Thymus (tissue), 11 donors: Measurements from ENCODE around the gene PTPA. TPM values are rescaled to one million over a fixed set of nuclear protein-coding genes. Genes with fewer than 3 reads are reported as not detected.

Source experiments
- DNase-seq, 9 donors: peaks; one replicate each; pipeline ENCODE4 v3.0.0-alpha.2; 2013; ENCODE audit warnings: low spot score in 9 of 9, low read depth in 6 of 9, missing footprints in 1 of 9
- H3K27ac ChIP-seq, 2 donors: one replicate each; pipeline ENCODE4 v1.5.1; 2013; ENCODE audit warnings: control low read depth in 1 of 2, low read depth in 1 of 2, low read length in 1 of 2, mild to moderate bottlenecking in 1 of 2, moderate library complexity in 1 of 2
- H3K27me3 ChIP-seq, 2 donors: one replicate each; pipeline ENCODE4 v1.5.1; 2013; ENCODE audit warnings: low read length in 1 of 2; ENCODE audit not compliant: control insufficient read depth in 2 of 2, insufficient read depth in 1 of 2
- H3K36me3 ChIP-seq, 2 donors: one replicate each; pipeline ENCODE4 v1.5.1; 2013; ENCODE audit warnings: low read length in 1 of 2, mild to moderate bottlenecking in 1 of 2, moderate library complexity in 1 of 2; ENCODE audit not compliant: control insufficient read depth in 2 of 2, insufficient read depth in 2 of 2
- H3K4me1 ChIP-seq, 2 donors: one replicate each; pipeline ENCODE4 v1.5.1; 2013; ENCODE audit warnings: low read length in 2 of 2; ENCODE audit not compliant: control insufficient read depth in 2 of 2, insufficient read depth in 2 of 2
- H3K4me3 ChIP-seq, 2 donors: one replicate each; pipeline ENCODE4 v1.5.1; 2013; ENCODE audit warnings: low read length in 2 of 2, control low read depth in 1 of 2, mild to moderate bottlenecking in 1 of 2
- H3K9me3 ChIP-seq, 2 donors: one replicate each; pipeline ENCODE4 v1.5.1; 2013; ENCODE audit warnings: low read length in 1 of 2, mild to moderate bottlenecking in 1 of 2; ENCODE audit not compliant: control insufficient read depth in 2 of 2, insufficient read depth in 1 of 2
- WGBS: extraction: QIAGEN DNeasy Blood & Tissue Kit; methylation state at CpG from one replicate; pipeline ENCODE4 v1.1.7; 2013; 5-methylcytosine and 5-hydroxymethylcytosine counted together
- polyA plus RNA-seq: library from polyadenylated mRNA; stranded (reverse); fragments of 200-250 nt; gene quantifications from one replicate; pipeline ENCODE4 v1.2.3, GENCODE V29; 2013
- total RNA-seq: library from RNA; stranded (reverse); fragments of 120-200 nt; gene quantifications from one replicate; pipeline ENCODE4 v1.2.4, GENCODE V29; 2013
- donor health status: healthy.

Gene PTPA
- total and polyA plus RNA-seq, 2 donors: 68.3 to 70.1 TPM

- Histone ChIP-seq H3K36me3 (peaks cover 39 to 59% of the 10 kb centered on the region in 2 donors), H3K4me3 (no peak overlapping the region), H3K4me1 (peaks cover 0 to 4% of the 10 kb centered on the region in 2 donors), H3K27ac (no peak overlapping the region), H3K27me3 (no peaks in the 10 kb centered on the region), H3K9me3 (no peaks in the 10 kb centered on the region)
- WGBS: 96% methylated on average over 6 of the region's 6 CpGs
- DNase-seq: no peak
These were observed 38.2 kb downstream of the PTPA start for GRCh38 chr9:129149442-129149841.

GRCh38 chr9:129150122-129150521 lies 38.9 kb downstream of the PTPA start:
- Histone ChIP-seq H3K4me3 (no peak overlapping the region), H3K4me1 (peaks cover 0 to 4% of the 10 kb centered on the region in 2 donors), H3K27me3 (no peaks in the 10 kb centered on the region), H3K9me3 (no peaks in the 10 kb centered on the region), H3K27ac (no peak overlapping the region), H3K36me3 (peaks cover 39 to 64% of the 10 kb centered on the region in 2 donors)
- WGBS: 97% methylated on average over 10 of the region's 10 CpGs
- DNase-seq: no peak

- no peaks in the 10 kb centered on the region for H3K27me3 ChIP-seq
- no peaks in the 10 kb centered on the region for H3K9me3 ChIP-seq
- peaks cover 38 to 62% of the 10 kb centered on the region in 2 donors for H3K36me3 ChIP-seq
- H3K4me1 ChIP-seq: peaks cover 0 to 4% of the 10 kb centered on the region in 2 donors
- H3K4me3 ChIP-seq: no peak overlapping the region
- 90% methylated on average over 18 of the region's 18 CpGs for WGBS
- H3K27ac ChIP-seq: no peak overlapping the region
- no peak for DNase-seq
These were observed 39.5 kb downstream of the PTPA start for GRCh38 chr9:129150672-129151211.

- WGBS: 98% methylated on average over 15 of the region's 15 CpGs
- Histone ChIP-seq H3K9me3 (no peaks in the 10 kb centered on the region), H3K27me3 (no peaks in the 10 kb centered on the region), H3K4me1 (peaks cover 0 to 1% of the 10 kb centered on the region in 2 donors), H3K4me3 (no peak overlapping the region), H3K36me3 (peaks cover 31 to 60% of the 10 kb centered on the region in 2 donors), H3K27ac (no peak overlapping the region)
- DNase-seq: no peak
These were observed 40.3 kb downstream of the PTPA start for GRCh38 chr9:129151469-129151868.

- DNase-seq: no peak
- Histone ChIP-seq H3K4me1 (no peaks in the 10 kb centered on the region), H3K36me3 (peaks cover 9 to 32% of the 10 kb centered on the region in 2 donors), H3K27ac (no peak overlapping the region), H3K9me3 (no peaks in the 10 kb centered on the region), H3K4me3 (no peak overlapping the region), H3K27me3 (no peaks in the 10 kb centered on the region)
- WGBS: 97% methylated on average over 16 of the region's 16 CpGs
These were observed 43.8 kb downstream of the PTPA start for GRCh38 chr9:129154866-129155477.

GRCh38 chr9:129156163-129156562 lies 44.9 kb downstream of the PTPA start:
- Histone ChIP-seq H3K4me3 (no peak overlapping the region), H3K4me1 (no peaks in the 10 kb centered on the region), H3K9me3 (no peaks in the 10 kb centered on the region), H3K27ac (no peak overlapping the region), H3K27me3 (no peaks in the 10 kb centered on the region), H3K36me3 (peaks cover 4 to 26% of the 10 kb centered on the region in 2 donors)
- DNase-seq: no peak
- 98% methylated on average over 10 of the region's 10 CpGs for WGBS

- no peak for DNase-seq
- WGBS: 97% methylated on average over 10 of the region's 10 CpGs
- Histone ChIP-seq H3K4me1 (no peaks in the 10 kb centered on the region), H3K36me3 (no peaks in the 10 kb centered on the region), H3K9me3 (no peaks in the 10 kb centered on the region), H3K4me3 (no peak overlapping the region), H3K27ac (no peak overlapping the region), H3K27me3 (no peaks in the 10 kb centered on the region)
These were observed 49.7 kb downstream of the PTPA start for GRCh38 chr9:129160712-129161533.

- DNase-seq: no peak
- Histone ChIP-seq H3K36me3 (no peaks in the 10 kb centered on the region), H3K9me3 (no peaks in the 10 kb centered on the region), H3K4me3 (no peak overlapping the region), H3K27me3 (no peaks in the 10 kb centered on the region), H3K27ac (no peak overlapping the region), H3K4me1 (peaks cover 0 to 1% of the 10 kb centered on the region in 2 donors)
- WGBS: 98% methylated on average over 9 of the region's 9 CpGs
These were observed 50.3 kb downstream of the PTPA start for GRCh38 chr9:129161534-129161837.

- Histone ChIP-seq H3K9me3 (no peaks in the 10 kb centered on the region), H3K27me3 (no peaks in the 10 kb centered on the region), H3K4me3 (no peak overlapping the region), H3K36me3 (no peaks in the 10 kb centered on the region), H3K4me1 (peaks cover 8 to 12% of the 10 kb centered on the region in 2 donors), H3K27ac (no peak overlapping the region)
- no peak for DNase-seq
- 98% methylated on average over 11 of the region's 11 CpGs for WGBS
These were observed 51.4 kb downstream of the PTPA start for GRCh38 chr9:129162497-129163197.
